ENCODE data around the gene AUTS2. TPM values are rescaled to one million over a fixed set of nuclear protein-coding genes. Genes with fewer than 3 reads are reported as not detected.

The AUTS2 gene
- total RNA-seq, 1 donor from 2014 or later: 49.8 TPM

- DNase-seq (ENCODE audit: low spot score): peak; percentile 96
These were observed 516.5 kb downstream of the AUTS2 start for GRCh38 chr7:70114806-70115205.

GRCh38 chr7:70116244-70116643, 518.0 kb downstream of the AUTS2 start:
- peak; percentile 12 for DNase-seq (ENCODE audit: low spot score)

GRCh38 chr7:70116867-70117266, 518.6 kb downstream of the AUTS2 start:
- DNase-seq (ENCODE audit: low spot score): no peak

DNA sequence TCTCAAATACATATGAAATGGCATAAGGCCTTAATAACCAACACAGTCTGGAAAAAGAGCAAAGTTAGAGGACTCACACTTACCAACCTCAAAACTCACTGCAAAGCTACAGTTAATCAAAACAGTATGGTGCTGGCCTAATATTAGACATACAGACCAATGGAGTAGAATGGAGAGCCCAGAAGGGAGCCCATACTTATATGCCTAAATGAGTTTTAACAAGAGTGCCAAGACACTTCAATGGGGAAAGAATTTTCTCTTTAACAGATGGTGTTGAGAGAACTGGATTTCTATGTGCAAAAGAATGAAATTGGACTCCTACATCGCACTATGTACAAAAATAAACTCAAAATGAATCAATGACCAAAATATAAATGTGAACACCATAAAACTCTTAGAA, 522.6 kb downstream of the AUTS2 start:
- no peak for DNase-seq (ENCODE audit: low spot score)

- DNase-seq (ENCODE audit: low spot score): no peak
These were observed 533.5 kb downstream of the AUTS2 start for GRCh38 chr7:70131817-70132216.

- DNase-seq (ENCODE audit: low spot score): no peak
These were observed 534.1 kb downstream of the AUTS2 start for GRCh38 chr7:70132226-70132851.

DNA sequence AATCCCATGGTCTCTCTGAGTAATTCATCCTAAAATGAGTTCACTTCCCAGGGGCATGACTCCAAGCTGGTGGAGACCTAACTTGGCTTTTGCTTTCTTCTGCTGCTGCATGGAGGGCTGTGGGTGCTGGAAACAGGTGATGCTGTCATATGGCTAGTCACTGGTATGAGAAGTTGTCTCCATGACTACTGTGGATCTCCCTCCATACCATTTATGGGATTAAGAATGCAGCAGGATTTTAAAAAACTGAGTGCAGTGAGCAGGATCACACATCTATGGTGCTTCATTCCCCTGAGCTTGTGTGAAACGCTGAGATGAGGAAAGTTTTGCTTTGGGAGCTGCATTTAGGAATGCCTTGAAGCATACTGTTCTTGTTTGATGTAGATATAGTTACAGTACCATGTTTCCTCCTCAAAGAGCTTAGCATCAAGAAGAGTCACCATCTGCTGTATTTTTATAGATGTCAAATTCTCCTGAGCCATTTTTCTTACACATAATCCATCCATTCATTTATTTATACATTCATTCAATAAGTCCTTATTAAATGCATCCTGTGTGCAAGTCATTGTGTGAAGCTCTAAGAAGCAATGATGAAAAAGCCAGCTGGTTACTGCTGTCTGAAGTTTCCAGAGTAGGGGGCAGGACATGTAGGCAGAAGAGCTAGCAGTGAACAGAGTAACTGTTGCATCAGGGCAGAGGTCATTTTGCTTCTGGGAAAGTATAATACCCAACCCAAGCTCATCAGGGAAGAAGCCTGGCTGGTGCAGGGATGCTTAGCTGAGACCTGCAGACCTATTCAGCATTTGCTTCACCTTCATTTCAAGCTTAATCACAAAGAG, 534.8 kb downstream of the AUTS2 start:
- DNase-seq (ENCODE audit: low spot score): no peak

DNA sequence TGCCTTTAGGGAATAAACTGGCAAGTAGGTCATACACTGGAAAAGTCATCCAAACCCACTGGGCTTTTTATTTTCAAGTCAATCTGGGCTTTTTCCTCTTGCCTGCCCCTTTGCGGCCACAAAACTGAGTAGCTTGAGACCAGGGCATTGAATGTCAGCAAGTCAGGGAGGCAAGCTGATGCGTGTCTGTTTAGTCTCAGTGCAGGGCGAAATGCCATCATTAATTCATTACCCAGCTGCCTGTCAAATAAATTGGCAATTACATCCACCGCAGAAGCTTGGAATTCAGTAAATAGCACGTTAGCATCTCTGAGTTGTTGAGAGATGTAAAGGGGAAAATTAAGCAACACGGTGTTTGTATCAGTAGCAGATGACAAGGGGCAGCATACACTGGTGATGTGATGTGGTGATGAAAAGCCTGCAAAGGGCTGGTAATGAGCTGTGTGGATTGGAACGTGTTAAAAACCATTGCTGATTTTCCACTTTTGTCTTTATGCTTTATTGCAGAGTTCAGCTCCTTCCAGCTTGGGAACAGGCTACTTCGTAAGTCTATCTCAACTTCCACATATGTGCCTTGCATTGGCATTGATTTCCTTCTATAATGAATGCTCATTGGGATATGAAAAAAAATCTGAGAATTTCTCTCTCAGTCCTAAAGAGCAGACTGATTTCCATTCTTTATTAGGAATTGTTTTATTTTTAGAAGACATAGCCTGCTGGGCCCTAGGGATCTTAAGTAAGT, 535.9 kb downstream of the AUTS2 start:
- DNase-seq (ENCODE audit: low spot score): no peak

DNA sequence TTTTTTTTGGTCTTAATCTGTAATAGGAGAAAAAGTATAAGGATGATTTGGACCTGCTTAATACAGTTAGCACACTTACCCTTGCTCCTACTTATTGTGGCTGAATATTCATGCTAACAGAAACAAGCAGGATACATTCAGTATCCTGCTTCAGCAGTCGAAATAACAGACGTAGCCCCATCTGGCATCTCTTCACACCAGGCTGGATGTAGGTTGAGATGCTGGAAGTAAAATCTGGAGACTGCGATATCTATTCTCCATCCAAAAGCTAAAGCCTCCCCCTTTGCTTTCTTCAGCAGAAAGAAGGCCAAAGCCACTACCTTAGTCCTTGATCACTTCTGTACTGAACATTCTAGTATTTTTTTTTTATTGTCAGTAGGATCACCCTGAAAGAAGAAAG, 537.4 kb downstream of the AUTS2 start:
- no peak for DNase-seq (ENCODE audit: low spot score)

DNA sequence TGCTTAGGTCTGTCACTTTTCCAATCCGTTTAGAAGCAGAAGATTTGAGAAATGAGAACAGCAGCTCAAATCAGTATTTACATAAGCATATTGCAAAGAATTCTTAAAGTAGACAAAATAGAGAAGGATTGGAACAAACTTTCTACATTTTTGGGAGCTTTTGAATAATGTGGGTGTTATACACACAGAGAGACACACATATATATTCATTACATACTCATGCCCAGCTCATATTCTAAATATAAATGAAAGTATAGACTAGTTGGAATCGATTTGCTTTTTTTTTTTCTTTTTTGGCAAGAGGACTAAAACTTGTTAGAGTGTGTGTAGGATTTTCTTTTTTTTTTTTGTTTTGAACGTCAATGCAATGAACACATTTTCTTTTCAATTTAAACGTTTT, 538.9 kb downstream of the AUTS2 start:
- no peak for DNase-seq (ENCODE audit: low spot score)

GRCh38 chr7:70142247-70142932, 544.1 kb downstream of the AUTS2 start:
- no peak for DNase-seq (ENCODE audit: low spot score)

- DNase-seq (ENCODE audit: low spot score): peak; percentile 49
These were observed 545.1 kb downstream of the AUTS2 start for GRCh38 chr7:70143075-70144044.

DNA sequence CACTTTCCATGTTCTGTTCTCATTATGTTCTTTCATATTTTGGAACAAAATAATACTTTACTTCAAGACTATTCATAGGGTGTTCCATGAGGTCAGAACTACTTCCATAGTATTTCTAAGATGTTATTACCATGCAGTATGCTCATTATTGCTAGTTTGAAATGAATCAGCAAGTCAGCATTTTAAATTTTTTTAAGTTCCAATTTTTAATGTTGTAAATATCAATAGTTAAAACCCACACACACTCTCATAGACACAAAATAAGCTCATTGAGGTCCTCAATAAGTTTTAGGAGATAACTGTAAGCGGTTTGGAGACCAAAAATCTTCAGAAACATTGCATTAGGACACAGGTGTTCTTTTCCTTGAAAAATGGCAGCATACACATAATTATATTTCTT, 550.7 kb downstream of the AUTS2 start:
- DNase-seq (ENCODE audit: low spot score): no peak

DNA sequence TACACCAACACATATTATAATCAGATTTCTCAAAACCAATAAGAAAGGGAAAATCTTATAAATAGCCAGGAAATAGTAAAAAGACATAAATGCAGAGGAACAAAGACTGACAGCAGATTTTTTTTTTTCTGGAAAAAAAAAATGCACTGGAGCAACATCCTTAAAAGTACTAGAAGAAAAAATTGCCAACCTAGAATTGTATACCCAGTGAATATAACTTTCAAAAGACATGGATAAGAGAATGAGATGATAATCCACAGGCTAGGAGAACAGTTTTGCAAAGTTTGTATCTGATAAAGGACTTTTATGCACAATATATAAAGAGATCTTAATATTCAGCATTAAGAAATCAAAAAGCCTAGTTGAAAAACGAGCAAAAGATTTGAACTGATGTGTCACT, 554.0 kb downstream of the AUTS2 start:
- DNase-seq (ENCODE audit: low spot score): no peak

DNA sequence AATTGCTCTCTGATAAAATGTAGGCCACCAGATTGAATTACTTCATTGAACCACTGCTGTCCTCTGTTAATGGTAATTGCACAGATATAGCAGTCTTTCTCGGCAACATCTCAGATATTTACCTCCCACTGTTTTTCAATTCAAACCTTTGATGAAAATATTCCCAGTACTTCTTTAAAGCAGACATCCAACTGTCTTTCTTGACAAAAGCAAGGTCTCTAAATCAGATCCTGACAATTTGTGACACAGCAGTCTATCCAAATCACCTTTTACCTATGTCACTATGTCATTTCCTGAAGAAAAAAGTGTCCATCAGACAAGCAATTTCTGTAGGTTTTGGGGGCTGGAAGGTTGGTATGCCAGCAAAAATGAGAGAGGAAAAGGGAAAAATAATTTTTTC, 555.7 kb downstream of the AUTS2 start:
- no peak for DNase-seq (ENCODE audit: low spot score)

DNA sequence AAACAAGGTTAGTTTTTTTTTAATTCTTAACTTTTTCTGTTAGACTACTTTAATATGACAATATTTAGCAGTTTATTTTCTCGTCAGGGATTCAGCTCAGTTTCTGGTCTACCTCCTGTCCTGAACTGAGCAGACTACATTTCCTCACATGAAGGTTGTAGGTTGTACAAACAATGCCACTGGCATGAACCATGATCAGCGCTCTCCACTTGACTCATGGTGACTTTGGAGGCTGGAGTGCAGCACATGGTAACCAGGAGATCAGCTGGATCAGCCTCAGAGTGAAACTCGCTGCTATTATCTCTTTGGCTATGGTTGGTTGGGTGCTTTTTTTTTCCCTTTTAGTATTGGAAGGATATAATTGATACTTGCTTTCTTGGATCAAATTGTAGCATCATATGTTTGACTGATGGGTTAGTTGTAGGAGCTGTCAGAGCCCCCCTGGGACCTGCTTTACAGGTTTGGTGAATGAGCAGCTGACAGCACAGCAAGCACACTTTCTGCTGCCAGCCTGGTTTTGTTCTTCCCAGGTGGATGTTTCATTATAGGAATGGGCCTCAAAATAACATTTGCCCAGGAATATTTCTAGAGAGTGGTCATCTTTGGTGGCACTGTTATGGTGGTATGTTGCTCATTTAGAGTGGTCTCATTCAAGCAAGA, 556.4 kb downstream of the AUTS2 start:
- DNase-seq (ENCODE audit: low spot score): no peak

GRCh38 chr7:70156057-70156456, 557.8 kb downstream of the AUTS2 start:
- no peak for DNase-seq (ENCODE audit: low spot score)

DNA sequence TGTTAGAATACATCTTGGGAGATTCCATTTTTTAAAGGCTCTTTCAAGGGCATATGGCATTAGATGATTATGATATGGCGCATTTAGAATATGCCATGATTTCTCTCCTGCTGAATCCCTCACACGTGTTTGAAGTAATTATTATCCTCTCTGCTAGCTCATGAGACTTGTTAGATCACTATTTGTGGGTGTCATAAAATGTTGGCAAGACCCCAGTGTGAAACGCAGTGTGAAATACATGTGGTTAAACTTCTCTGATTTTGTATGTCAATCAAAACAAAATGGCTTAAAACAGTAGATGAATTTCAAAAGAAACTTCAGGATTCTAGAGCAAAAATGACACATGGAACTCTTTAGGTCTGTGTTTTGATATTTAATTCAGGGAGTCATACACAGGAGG, 560.8 kb downstream of the AUTS2 start:
- no peak for DNase-seq (ENCODE audit: low spot score)

DNA sequence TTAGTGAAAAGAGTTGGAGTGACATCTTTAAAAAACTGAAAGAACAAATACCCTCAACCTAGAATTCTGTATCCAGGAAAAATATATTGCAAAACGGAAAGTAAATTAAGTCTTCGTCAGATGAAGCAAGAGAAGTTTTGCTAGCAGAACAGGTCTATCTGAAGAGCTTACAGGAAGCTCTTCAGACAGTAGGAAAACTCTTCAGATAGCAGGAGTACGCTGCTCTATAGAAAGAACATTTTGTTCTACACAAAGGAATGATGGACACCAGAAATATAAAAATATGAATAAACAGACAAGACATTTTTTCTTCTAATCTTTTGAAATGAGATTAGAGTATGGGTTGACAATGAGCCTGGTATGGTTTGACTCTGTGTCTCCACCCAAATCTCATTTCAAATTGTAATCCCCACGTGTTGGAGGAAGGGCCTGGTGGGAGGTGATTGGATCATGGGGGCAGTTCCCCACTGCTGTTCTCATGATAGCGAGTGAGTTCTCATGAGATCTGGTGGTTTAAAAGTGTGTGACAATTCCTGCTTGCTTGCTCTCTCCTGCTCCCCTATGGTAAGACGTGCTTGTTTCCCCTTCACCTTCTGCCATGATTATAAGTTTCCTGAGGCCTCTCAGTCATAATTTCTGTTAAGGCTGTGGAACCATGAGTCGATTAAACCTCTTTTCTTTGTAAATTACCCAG, 567.3 kb downstream of the AUTS2 start:
- DNase-seq (ENCODE audit: low spot score): no peak

Measured in umbilical cord (tissue), 2 donors.